Measurements from ENCODE around the gene CERS6.

Gene CERS6

GRCh38 chr2:168819050-168819715, 363.1 kb downstream of the CERS6 start:
- no peak for TF ChIP-seq CREB5 (CRISPR knock-in tag; IDR thresholded peaks at IDR 0.05; ENCODE audit: low read depth)
- TF ChIP-seq ZNF70 (CRISPR knock-in tag; IDR thresholded peaks at IDR 0.05): no peak
- no peak for TF ChIP-seq ARNTL (CRISPR knock-in tag; IDR thresholded peaks at IDR 0.05; ENCODE audit: borderline replicate concordance, low read depth)
- TF ChIP-seq ZFP3 (CRISPR knock-in tag; IDR thresholded peaks at IDR 0.05): no peak
- no peak for TF ChIP-seq ZC3H10 (CRISPR knock-in tag; IDR thresholded peaks at IDR 0.05)
- no peak for TF ChIP-seq RARB (CRISPR knock-in tag; IDR thresholded peaks at IDR 0.05)
- ATAC-seq: no peak

GRCh38 chr2:168819829-168820489, 363.9 kb downstream of the CERS6 start:
- ATAC-seq: no peak
- no peak for TF ChIP-seq SNAI2 (CRISPR knock-in tag; IDR thresholded peaks at IDR 0.05)
- TF ChIP-seq ZNF8 (CRISPR knock-in tag; IDR thresholded peaks at IDR 0.05): no peak
- TF ChIP-seq TCF4 (CRISPR knock-in tag; IDR thresholded peaks at IDR 0.05; ENCODE audit: borderline replicate concordance): no peak
- no peak for TF ChIP-seq RARB (CRISPR knock-in tag; IDR thresholded peaks at IDR 0.05)
- no peak for TF ChIP-seq ZNF70 (CRISPR knock-in tag; IDR thresholded peaks at IDR 0.05)
- TF ChIP-seq ZC3H10 (CRISPR knock-in tag; IDR thresholded peaks at IDR 0.05): no peak
- TF ChIP-seq ZFP3 (CRISPR knock-in tag; IDR thresholded peaks at IDR 0.05): no peak
- TF ChIP-seq TOX (CRISPR knock-in tag; IDR thresholded peaks at IDR 0.05; ENCODE audit: borderline replicate concordance): no peak
- no peak for TF ChIP-seq ZNF565 (CRISPR knock-in tag; conservative IDR thresholded peaks at IDR 0.05; ENCODE audit: low read depth)
- no peak for TF ChIP-seq CREB5 (CRISPR knock-in tag; IDR thresholded peaks at IDR 0.05; ENCODE audit: low read depth)

- ATAC-seq: no peak
- TF ChIP-seq TOX (CRISPR knock-in tag; IDR thresholded peaks at IDR 0.05; ENCODE audit: borderline replicate concordance) (no peak), CREB5 (CRISPR knock-in tag; IDR thresholded peaks at IDR 0.05; ENCODE audit: low read depth) (no peak), GLIS3 (CRISPR knock-in tag; IDR thresholded peaks at IDR 0.05) (no peak), ISL1 (CRISPR knock-in tag; IDR thresholded peaks at IDR 0.05) (no peak), ZC3H10 (CRISPR knock-in tag; IDR thresholded peaks at IDR 0.05) (no peak)
Measured at GRCh38 chr2:168821577-168821976, 365.5 kb downstream of the CERS6 start.

GRCh38 chr2:168821992-168822391, 365.9 kb downstream of the CERS6 start:
- TF ChIP-seq OSR1 (CRISPR knock-in tag; IDR thresholded peaks at IDR 0.05) (no peak), ZFP3 (CRISPR knock-in tag; IDR thresholded peaks at IDR 0.05) (no peak), ESRRG (CRISPR knock-in tag; IDR thresholded peaks at IDR 0.05) (no peak), PPARA (CRISPR knock-in tag; IDR thresholded peaks at IDR 0.05; ENCODE audit: borderline replicate concordance) (no peak), BACH2 (CRISPR knock-in tag; IDR thresholded peaks at IDR 0.05; ENCODE audit: borderline replicate concordance) (no peak), TCF4 (CRISPR knock-in tag; IDR thresholded peaks at IDR 0.05; ENCODE audit: borderline replicate concordance) (no peak), TOX (CRISPR knock-in tag; IDR thresholded peaks at IDR 0.05; ENCODE audit: borderline replicate concordance) (no peak), TSHZ2 (CRISPR knock-in tag; IDR thresholded peaks at IDR 0.05) (no peak), ISL1 (CRISPR knock-in tag; IDR thresholded peaks at IDR 0.05) (no peak)
- no peak for ATAC-seq
